Ishikawa (cell line): ENCODE results near the gene VNN1.

Experiments
- CEBPB ChIP-seq: IDR thresholded peaks from 2 replicates; pipeline ENCODE4 v1.6.1; 2012
- EGR1 ChIP-seq: IDR thresholded peaks from 2 replicates; pipeline ENCODE4 v1.6.1; 2012
- EP300 ChIP-seq: IDR thresholded peaks from 2 replicates; pipeline ENCODE4 v1.6.1; 2012; ENCODE audit warnings: borderline replicate concordance
- TAF1 ChIP-seq: IDR thresholded peaks from 2 replicates; pipeline ENCODE4 v1.6.1; 2012; ENCODE audit warnings: low read depth, mild to moderate bottlenecking
- YY1 ChIP-seq: IDR thresholded peaks from 2 replicates; pipeline ENCODE4 v1.6.1; 2012; ENCODE audit warnings: low read depth
- TF ChIP-seq, protein P1 (sequence below): IDR thresholded peaks from 2 replicates; pipeline ENCODE4 v1.6.1; 2012; ENCODE audit warnings: low read depth, mild to moderate bottlenecking
- TF ChIP-seq, protein P2 (sequence below): IDR thresholded peaks from 2 replicates; pipeline ENCODE4 v1.6.1; 2012

DNA sequence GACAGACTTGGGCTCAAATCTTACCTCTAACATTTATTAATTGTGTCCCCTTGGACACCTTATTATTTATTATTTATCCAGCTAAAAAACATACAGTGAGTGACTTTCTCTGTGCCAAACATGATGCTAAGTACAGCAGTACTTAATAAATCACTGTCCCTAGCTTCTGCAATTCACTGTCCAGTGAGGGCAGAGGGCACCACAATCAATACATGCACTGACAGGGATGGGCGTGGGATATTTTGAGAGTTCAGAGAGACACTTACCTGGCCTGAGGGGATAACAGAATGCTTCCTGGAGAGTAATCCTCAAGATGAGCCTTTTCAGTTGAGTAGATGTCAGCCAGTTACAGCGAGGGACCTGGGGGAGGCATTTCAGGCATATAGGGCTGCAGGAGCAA lies 80.5 kb downstream of the VNN1 start:
- TF ChIP-seq TAF1 (no peak), EP300 (no peak), EGR1 (no peak), YY1 (no peak), CEBPB (no peak)
- TF ChIP-seq, protein P1, sequence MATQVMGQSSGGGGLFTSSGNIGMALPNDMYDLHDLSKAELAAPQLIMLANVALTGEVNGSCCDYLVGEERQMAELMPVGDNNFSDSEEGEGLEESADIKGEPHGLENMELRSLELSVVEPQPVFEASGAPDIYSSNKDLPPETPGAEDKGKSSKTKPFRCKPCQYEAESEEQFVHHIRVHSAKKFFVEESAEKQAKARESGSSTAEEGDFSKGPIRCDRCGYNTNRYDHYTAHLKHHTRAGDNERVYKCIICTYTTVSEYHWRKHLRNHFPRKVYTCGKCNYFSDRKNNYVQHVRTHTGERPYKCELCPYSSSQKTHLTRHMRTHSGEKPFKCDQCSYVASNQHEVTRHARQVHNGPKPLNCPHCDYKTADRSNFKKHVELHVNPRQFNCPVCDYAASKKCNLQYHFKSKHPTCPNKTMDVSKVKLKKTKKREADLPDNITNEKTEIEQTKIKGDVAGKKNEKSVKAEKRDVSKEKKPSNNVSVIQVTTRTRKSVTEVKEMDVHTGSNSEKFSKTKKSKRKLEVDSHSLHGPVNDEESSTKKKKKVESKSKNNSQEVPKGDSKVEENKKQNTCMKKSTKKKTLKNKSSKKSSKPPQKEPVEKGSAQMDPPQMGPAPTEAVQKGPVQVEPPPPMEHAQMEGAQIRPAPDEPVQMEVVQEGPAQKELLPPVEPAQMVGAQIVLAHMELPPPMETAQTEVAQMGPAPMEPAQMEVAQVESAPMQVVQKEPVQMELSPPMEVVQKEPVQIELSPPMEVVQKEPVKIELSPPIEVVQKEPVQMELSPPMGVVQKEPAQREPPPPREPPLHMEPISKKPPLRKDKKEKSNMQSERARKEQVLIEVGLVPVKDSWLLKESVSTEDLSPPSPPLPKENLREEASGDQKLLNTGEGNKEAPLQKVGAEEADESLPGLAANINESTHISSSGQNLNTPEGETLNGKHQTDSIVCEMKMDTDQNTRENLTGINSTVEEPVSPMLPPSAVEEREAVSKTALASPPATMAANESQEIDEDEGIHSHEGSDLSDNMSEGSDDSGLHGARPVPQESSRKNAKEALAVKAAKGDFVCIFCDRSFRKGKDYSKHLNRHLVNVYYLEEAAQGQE: no peak
- TF ChIP-seq, protein P2, sequence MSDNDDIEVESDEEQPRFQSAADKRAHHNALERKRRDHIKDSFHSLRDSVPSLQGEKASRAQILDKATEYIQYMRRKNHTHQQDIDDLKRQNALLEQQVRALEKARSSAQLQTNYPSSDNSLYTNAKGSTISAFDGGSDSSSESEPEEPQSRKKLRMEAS: no peak
